Activated naive CD4-positive, alpha-beta T cell treated with anti-CD3 and anti-CD28 coated beads, Interleukin-2, amount 10 ng/mL, durations not matched to agents 7 days and 5 days (primary cell): Measurements from ENCODE around the gene IRAK4.
"Not testable (repeated sequence)": the region's sequence is repeated elsewhere in the genome, so short reads cannot be mapped to it uniquely, and the experiment has no call there.

Source experiments
- CTCF ChIA-PET: fragments of 350-600 bp; sonication (Branson Sonifier 250); formaldehyde crosslinking; loops from one replicate; lab custom pipeline; 2021; ENCODE audit warnings: antibody characterized with exemption; lab: Charles Lee
- DNase-seq: peaks from one replicate; pipeline ENCODE4 v3.0.0-alpha.2; 2020
- H3K27ac Mint-ChIP-seq: one replicate; pipeline ENCODE4 v1.8.0; 2021; ENCODE audit warnings: mild to moderate bottlenecking, moderate library complexity, mixed read lengths
- H3K27me3 Mint-ChIP-seq: one replicate; pipeline ENCODE4 v1.8.0; 2021; ENCODE audit warnings: mild to moderate bottlenecking, mixed read lengths
- H3K36me3 Mint-ChIP-seq: one replicate; pipeline ENCODE4 v1.8.0; 2021; ENCODE audit warnings: mixed read lengths
- H3K4me1 Mint-ChIP-seq: one replicate; pipeline ENCODE4 v1.8.0; 2021; ENCODE audit warnings: mixed read lengths
- H3K4me3 Mint-ChIP-seq: one replicate; pipeline ENCODE4 v1.8.0; 2021; ENCODE audit warnings: mild to moderate bottlenecking, moderate library complexity, mixed read lengths
- H3K9me3 Mint-ChIP-seq: one replicate; pipeline ENCODE4 v1.8.0; 2021; ENCODE audit warnings: mixed read lengths

Gene IRAK4

DNA sequence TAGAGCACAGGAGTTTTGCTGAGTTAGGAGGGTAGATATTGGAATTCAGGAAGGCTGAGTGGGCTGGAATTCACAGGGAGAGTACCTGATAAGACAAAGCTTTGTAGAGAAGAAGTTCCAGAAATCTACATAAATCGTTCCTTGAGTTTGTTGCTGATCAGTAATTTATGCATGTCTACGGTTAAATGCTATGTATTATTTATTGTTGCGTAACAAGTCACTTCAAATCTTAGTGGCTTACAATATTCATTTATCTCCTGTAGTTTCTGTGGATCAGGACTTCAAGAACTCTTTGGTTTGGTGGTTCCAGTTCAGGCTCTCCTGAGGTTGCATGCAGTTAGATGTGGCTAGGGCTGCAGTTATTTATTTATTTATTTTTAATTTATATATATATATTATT, 7.9 kb upstream of the IRAK4 start:
- H3K27ac Mint-ChIP-seq: no peak overlapping the region
- H3K27me3 Mint-ChIP-seq: no peaks in the 10 kb centered on the region
- CTCF ChIA-PET: no interaction called here
- DNase-seq: no peak
- peaks cover 40% of the 10 kb centered on the region for H3K36me3 Mint-ChIP-seq
- H3K9me3 Mint-ChIP-seq: peaks cover 2% of the 10 kb centered on the region
- peaks cover 23% of the 10 kb centered on the region for H3K4me1 Mint-ChIP-seq
- H3K4me3 Mint-ChIP-seq: no peak overlapping the region

DNA sequence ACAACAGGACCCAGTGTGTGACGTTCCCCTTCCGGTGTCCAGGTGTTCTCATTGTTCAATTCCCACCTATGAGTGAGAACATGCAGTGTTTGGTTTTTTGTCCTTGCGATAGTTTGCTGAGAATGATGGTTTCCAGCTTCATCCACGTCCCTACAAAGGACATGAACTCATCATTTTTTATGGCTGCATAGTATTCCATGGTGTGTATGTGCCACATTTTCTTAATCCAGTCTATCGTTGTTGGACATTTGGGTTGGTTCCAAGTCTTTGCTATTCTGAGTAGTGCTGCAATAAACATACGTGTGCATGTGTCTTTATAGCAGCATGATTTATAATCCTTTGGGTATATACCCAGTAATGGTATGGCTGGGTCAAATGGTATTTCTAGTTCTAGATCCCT, 7.4 kb upstream of the IRAK4 start:
- peaks cover 28% of the 10 kb centered on the region for H3K4me1 Mint-ChIP-seq
- H3K27me3 Mint-ChIP-seq, H3K9me3 Mint-ChIP-seq, H3K27ac Mint-ChIP-seq, DNase-seq, CTCF ChIA-PET, H3K4me3 Mint-ChIP-seq: not testable (repeated sequence)
- peaks cover 39% of the 10 kb centered on the region for H3K36me3 Mint-ChIP-seq

DNA sequence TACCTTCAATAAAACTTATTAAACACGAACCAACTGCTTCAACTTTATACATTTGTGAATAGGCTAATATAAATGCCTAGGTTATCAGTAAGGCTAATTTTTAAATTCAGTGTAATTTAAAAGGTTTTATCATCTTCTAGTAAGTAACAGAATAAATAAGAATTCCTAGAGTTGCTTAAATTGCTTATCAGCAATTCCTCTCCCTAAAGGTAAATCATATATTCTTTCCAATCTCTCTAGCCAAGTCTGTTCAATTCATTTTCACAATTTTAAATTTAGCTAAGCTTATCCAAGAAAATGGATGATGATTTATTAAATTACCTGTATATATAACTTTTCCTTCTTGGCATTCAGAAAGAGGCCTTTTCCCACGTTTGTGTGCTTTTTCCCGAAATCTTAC, 4.7 kb upstream of the IRAK4 start:
- H3K4me1 Mint-ChIP-seq: peaks cover 47% of the 10 kb centered on the region
- CTCF ChIA-PET: no interaction called here

DNA sequence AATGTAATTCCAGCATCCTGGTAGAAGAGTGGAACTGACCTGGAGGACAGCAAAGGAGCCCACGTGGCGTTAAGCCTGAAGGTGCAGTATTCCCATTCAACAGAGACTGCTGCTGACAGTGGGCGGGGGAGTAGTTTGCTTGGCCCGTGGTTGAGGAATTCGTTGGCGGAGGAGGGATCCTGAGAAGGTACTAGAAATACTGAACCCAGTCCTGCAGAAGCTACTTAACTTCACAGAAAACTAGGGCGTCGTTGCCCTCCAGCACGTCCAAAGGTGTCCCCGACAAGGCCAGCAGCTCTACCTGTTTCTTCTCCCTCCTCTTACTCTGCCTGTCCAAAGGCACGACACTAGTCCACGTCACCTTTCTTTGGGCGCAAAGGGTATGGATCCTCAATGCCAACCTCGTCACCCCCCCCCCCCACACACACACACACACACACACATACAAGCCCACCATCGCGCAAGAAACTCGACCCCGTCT, 464 bp upstream of the IRAK4 start:
- DNase-seq: no peak
- peaks cover 37% of the 10 kb centered on the region for H3K36me3 Mint-ChIP-seq
- peak overlapping the region; percentile 99 for H3K27ac Mint-ChIP-seq
- no peaks in the 10 kb centered on the region for H3K27me3 Mint-ChIP-seq
- H3K4me1 Mint-ChIP-seq: peaks cover 75% of the 10 kb centered on the region
- CTCF ChIA-PET: interaction anchor here (1.1 kb wide), 1 partner anchor 124 kb away, joined by 4 read pairs; no protein-coding TSS in a partner anchor
- peak overlapping the region; percentile 98 for H3K4me3 Mint-ChIP-seq
- H3K9me3 Mint-ChIP-seq: no peaks in the 10 kb centered on the region

More for the DNA sequence above, 4.7 kb upstream of the IRAK4 start:
- Mint-ChIP-seq H3K27me3 (no peaks in the 10 kb centered on the region), H3K4me3 (no peak overlapping the region), H3K9me3 (peaks cover 2% of the 10 kb centered on the region), H3K36me3 (peaks cover 37% of the 10 kb centered on the region), H3K27ac (no peak overlapping the region)
- no peak for DNase-seq

DNA sequence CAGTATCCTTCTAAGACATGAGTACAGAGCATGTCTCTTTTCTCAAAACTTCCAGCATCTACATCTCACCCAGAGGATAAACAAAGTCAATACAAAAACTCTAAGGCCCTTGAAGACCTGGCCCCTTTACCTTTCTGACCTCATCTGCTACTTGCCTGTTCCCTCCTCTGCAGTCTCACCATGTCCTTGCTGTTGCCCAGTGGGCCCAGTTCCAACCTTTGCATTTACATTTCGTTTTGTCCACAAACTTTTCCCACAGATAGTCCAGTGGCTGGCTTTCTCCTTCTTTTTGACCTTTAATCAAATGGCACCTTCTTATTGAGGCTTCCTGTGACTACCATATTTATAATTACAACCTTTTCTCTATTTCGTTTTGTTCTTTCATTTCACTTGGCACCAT, 1.6 kb downstream of the IRAK4 start:
- no peaks in the 10 kb centered on the region for H3K27me3 Mint-ChIP-seq
- H3K27ac Mint-ChIP-seq: peak overlapping the region; percentile 99
- peaks cover 64% of the 10 kb centered on the region for H3K4me1 Mint-ChIP-seq
- no peaks in the 10 kb centered on the region for H3K9me3 Mint-ChIP-seq
- CTCF ChIA-PET: interaction anchor here (1.6 kb wide), 1 partner anchor 50 kb away, joined by 4 read pairs; no protein-coding TSS in a partner anchor
- peaks cover 25% of the 10 kb centered on the region for H3K36me3 Mint-ChIP-seq
- no peak for DNase-seq
- peak overlapping the region; percentile 98 for H3K4me3 Mint-ChIP-seq

DNA sequence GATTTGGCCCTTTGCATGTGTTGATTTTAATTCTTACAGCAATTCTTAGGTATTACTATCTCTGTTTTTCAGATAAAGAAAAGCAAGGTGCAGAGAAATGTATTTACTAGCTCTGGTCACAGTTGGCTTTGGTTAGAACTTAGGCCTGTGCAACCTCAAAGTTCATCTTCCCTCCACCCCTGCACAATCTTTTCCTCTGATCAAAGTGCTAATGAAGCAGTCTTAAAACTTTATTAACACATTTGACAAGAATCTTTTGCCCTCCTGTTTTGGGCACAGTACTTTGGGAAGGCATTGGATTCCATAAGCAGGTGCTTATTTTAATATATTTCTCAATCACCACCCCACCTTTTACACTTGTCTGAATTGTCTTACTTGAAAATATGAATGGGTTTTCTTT, 2.7 kb downstream of the IRAK4 start:
- CTCF ChIA-PET: interaction anchor here (1.3 kb wide), 1 partner anchor 10 kb away, joined by 4 read pairs; no protein-coding TSS in a partner anchor
- no peak for DNase-seq
- peak overlapping the region; percentile 31 for H3K4me3 Mint-ChIP-seq
- H3K4me1 Mint-ChIP-seq: peaks cover 56% of the 10 kb centered on the region
- H3K36me3 Mint-ChIP-seq: peaks cover 25% of the 10 kb centered on the region
- H3K9me3 Mint-ChIP-seq: no peaks in the 10 kb centered on the region
- H3K27ac Mint-ChIP-seq: peak overlapping the region; percentile 12
- H3K27me3 Mint-ChIP-seq: no peaks in the 10 kb centered on the region

DNA sequence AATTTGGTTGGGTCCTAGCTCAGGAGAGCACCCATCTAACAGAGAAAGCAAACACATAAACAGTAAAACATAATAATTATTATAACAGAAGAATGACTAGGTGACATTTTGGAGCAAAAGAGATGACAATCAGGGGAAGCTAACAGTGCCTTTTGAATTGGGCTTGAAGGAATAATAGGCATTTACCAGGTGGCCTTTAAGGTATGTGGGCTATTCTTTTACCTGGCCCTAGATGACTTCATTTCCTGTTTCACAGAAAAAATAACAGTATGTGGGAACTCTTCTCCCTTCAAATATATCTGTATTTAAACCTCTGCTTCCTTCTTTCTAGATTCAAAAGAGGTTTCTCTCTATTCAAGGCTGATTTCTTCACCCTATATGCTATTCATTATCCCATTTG, 3.8 kb downstream of the IRAK4 start:
- no peaks in the 10 kb centered on the region for H3K9me3 Mint-ChIP-seq
- H3K4me1 Mint-ChIP-seq: peaks cover 48% of the 10 kb centered on the region
- H3K36me3 Mint-ChIP-seq: peaks cover 25% of the 10 kb centered on the region
- CTCF ChIA-PET: interaction anchor here (1.1 to 1.3 kb wide), 2 partner anchors 9 to 14 kb away, joined by 4 read pairs; no protein-coding TSS in a partner anchor
- no peak overlapping the region for H3K4me3 Mint-ChIP-seq
- H3K27ac Mint-ChIP-seq: no peak overlapping the region
- DNase-seq: no peak
- no peaks in the 10 kb centered on the region for H3K27me3 Mint-ChIP-seq

DNA sequence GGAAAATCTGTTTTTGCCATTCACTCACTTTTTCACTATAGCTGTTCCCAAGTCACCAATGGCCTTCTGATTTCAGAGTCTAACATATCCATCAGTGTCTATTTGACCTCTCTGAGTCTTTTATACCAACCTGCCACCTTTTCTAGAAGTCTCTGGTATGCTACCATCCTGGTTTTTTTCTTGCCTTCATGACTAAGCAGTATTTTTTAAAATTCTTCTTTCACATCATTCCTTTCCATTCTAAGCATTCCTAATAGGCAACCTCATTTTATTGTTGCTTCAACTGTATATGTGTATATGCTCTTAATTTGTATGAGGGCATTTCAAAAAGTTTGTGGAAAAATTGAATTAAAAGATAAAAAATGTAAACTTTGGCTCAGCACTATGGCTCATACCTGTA, 5.0 kb downstream of the IRAK4 start:
- H3K27me3 Mint-ChIP-seq: no peaks in the 10 kb centered on the region
- no peaks in the 10 kb centered on the region for H3K9me3 Mint-ChIP-seq
- H3K36me3 Mint-ChIP-seq: peaks cover 30% of the 10 kb centered on the region
- CTCF ChIA-PET: no interaction called here
- H3K4me3 Mint-ChIP-seq: no peak overlapping the region
- peaks cover 37% of the 10 kb centered on the region for H3K4me1 Mint-ChIP-seq
- DNase-seq: no peak
- H3K27ac Mint-ChIP-seq: no peak overlapping the region

DNA sequence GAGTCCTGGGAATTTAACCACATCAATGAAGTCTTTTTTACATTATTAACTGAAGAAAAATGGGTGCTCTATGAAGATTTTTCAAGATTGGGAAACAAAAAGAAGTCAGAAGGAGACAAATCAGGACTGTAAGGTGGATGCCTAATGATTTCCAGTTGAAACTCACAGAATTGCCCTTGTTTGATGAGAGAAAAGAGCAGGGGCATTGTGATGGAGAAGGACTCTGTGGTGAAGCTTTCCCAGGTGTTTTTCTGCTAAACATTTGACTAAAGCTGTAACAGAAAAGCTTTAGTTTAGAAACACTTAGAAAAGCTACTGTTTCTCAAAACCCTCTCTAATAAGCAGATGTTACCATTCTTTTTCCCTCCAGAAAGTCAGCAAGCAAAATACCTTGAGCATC, 5.8 kb downstream of the IRAK4 start:
- no peak overlapping the region for H3K27ac Mint-ChIP-seq
- H3K4me3 Mint-ChIP-seq: no peak overlapping the region
- no peaks in the 10 kb centered on the region for H3K27me3 Mint-ChIP-seq
- no peak for DNase-seq
- H3K4me1 Mint-ChIP-seq: peaks cover 34% of the 10 kb centered on the region
- H3K36me3 Mint-ChIP-seq: peaks cover 30% of the 10 kb centered on the region
- no peaks in the 10 kb centered on the region for H3K9me3 Mint-ChIP-seq
- CTCF ChIA-PET: no interaction called here

DNA sequence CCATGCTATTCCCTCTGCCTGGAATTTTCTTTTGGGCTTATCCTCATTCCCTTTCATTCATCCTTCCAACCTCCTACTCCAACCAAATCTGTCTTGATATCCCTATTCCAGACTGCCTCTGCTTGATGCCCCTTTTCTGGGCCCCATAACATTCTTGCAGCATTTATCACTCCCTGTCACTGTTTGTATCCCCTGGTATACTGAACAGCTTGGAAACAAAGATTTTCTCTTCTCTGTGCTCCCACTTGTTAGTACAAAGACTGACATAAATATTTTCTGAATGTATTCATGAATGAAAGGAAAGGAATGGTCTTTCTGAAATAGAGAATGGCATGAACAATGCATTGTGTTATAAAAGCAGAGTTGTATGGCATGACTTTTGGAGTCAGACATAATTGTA, 7.5 kb downstream of the IRAK4 start:
- Mint-ChIP-seq H3K36me3 (peaks cover 35% of the 10 kb centered on the region), H3K27ac (no peak overlapping the region), H3K27me3 (no peaks in the 10 kb centered on the region), H3K4me1 (peaks cover 22% of the 10 kb centered on the region), H3K4me3 (no peak overlapping the region), H3K9me3 (no peaks in the 10 kb centered on the region)
- no peak for DNase-seq
- CTCF ChIA-PET: interaction anchor here (0.6 kb wide), 1 partner anchor 29 kb away, joined by 4 read pairs; no protein-coding TSS in a partner anchor

DNA sequence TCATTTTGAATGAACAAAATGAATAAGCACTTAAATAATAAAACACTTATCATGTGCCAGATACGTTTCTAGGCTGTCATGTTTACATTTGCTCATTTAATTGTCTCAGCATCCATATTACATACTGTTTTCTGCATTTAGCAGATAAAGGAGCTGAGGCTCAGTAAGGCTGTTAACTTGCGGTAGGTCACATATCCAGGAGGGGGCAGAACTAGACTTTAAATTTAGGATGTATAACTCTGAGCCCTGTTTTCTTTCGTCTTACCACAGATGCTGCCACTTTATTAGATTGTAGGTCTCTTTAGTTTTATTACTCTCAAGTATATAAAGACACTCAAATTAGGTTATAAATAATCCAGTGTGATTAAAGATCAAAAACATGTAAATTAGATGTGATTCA, 17.7 kb downstream of the IRAK4 start:
- Mint-ChIP-seq H3K27me3 (no peaks in the 10 kb centered on the region), H3K4me3 (no peak overlapping the region), H3K36me3 (peaks cover 29% of the 10 kb centered on the region), H3K9me3 (no peaks in the 10 kb centered on the region), H3K27ac (no peak overlapping the region), H3K4me1 (no peaks in the 10 kb centered on the region)
- CTCF ChIA-PET: interaction anchor here (0.6 to 2.7 kb wide), 5 partner anchors 10 to 105 kb away, joined by 3 to 30 read pairs (median 5); no protein-coding TSS in a partner anchor
- DNase-seq: peak; percentile 40

DNA sequence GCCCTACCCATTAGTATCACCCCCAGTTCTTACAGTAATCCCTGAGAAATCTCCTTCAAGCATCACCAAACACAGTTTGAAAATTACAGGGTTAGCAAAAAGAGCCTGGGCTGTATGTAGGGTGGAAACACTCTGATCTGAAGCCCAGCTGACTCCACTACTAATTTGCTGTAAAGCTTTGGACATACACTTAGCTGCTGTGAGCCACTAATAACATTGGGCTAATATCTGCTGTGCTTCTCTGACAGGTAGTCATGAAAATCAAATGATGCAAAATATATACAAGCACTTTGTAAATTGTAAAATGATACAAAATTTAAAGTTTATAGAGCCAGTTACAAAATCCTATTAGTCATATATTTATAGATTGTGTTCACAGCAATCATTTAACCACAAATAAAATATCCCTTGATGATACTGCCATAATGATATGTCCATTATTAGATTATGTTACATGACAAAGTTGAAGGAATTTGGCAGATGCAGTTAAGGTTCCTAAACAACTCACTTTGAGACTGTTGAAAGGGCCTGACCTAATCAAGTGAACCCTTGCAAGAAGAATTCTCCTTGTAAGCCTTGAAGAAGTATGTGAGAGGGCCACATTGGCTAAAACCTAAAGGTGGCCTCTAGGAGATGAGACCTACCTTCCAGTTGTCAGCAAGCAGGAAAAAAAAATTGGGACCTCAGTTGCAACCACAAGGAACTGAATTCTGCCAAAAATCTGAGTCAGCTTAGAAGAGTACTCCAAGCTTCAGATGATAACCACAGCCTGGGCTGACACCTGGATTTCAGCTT, 28.3 kb downstream of the IRAK4 start:
- Mint-ChIP-seq H3K27ac (no peak overlapping the region), H3K4me3 (no peak overlapping the region), H3K9me3 (no peaks in the 10 kb centered on the region), H3K36me3 (peaks cover 41% of the 10 kb centered on the region), H3K27me3 (no peaks in the 10 kb centered on the region), H3K4me1 (no peaks in the 10 kb centered on the region)
- no peak for DNase-seq
- CTCF ChIA-PET: interaction anchor here (1.3 to 1.9 kb wide), 2 partner anchors 10 kb away, joined by 5 read pairs; no protein-coding TSS in a partner anchor

DNA sequence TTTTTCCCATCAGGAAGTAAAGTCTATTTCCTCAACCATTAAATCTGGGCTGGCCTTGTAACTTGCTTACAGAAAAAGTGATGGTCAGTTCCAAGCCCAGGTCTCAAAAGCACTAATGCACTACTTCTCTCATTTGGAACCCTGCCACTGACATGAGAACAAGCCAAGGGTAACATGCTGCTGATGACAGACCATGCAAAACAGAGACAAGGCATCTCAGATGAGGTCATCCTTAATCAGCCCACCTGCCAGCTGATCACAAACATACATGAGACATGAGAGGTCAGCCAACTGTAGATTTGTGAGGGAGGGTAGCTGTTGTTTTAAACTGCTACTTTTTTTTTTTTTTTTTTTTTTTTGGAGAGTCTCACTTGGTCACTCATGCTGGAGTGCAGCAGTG, 31.2 kb downstream of the IRAK4 start:
- Mint-ChIP-seq H3K9me3 (no peaks in the 10 kb centered on the region), H3K4me3 (no peak overlapping the region), H3K27ac (no peak overlapping the region), H3K36me3 (peaks cover 32% of the 10 kb centered on the region), H3K27me3 (no peaks in the 10 kb centered on the region), H3K4me1 (no peaks in the 10 kb centered on the region)
- no peak for DNase-seq
- CTCF ChIA-PET: no interaction called here

DNA sequence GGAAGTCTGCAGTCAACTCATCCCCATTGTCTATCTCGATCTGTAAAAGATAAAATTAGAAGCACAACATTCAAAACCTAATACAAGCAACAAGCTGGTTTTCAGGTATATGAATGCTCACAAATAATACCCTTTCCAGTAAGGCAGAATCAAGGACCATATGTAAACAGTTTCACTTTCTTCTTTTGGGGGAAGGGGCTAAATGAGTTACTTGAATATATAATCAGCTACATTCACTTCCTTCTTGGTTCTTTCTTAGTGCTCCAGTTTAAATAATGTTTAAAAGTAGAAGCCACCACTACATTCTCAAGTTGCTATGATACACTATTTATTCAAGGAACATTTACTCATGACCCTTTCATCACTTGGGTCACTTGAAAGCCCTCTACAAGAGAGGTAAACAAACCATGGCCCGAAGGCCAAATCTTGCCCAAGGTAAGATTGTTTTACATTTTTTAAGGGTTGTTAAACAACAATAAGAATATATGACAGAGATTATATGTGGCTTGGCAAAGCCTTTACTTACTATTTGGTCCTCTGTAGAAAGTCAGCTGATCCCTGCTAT, 37.0 kb downstream of the IRAK4 start:
- H3K4me3 Mint-ChIP-seq: no peak overlapping the region
- no peaks in the 10 kb centered on the region for H3K27me3 Mint-ChIP-seq
- H3K36me3 Mint-ChIP-seq: peaks cover 29% of the 10 kb centered on the region
- no peak for DNase-seq
- H3K27ac Mint-ChIP-seq: no peak overlapping the region
- H3K4me1 Mint-ChIP-seq: no peaks in the 10 kb centered on the region
- no peaks in the 10 kb centered on the region for H3K9me3 Mint-ChIP-seq
- CTCF ChIA-PET: no interaction called here
